ENCODE results near the gene CNIH2. TPM values are rescaled to one million over a fixed set of nuclear protein-coding genes. Genes with fewer than 3 reads are reported as not detected.

Gene CNIH2
- total and polyA plus RNA-seq, 4 donors: 1.1 to 3.4 (median 1.5) TPM

- Histone ChIP-seq H3K27me3 (ENCODE audit: control insufficient read depth in 3 of 3, insufficient read depth in 3 of 3, low read length in 2 of 3) (peaks cover 0 to 19% (median 15%) of the 10 kb centered on the region in 3 donors), H3K9ac (ENCODE audit: insufficient read depth in 1 of 2, low read length in 2 of 2) (no peak overlapping the region), H3K4me1 (ENCODE audit: control insufficient read depth in 5 of 5, insufficient read depth in 5 of 5, low read length in 5 of 5) (no peaks in the 10 kb centered on the region), H3K9me3 (ENCODE audit: control insufficient read depth in 4 of 4, insufficient read depth in 3 of 4, low read length in 3 of 4) (no peaks in the 10 kb centered on the region), H3K4me3 (no peak overlapping the region), H3K27ac (ENCODE audit: low read depth in 1 of 2, low read length in 1 of 2) (no peak overlapping the region), H3K36me3 (ENCODE audit: control insufficient read depth in 4 of 4, insufficient read depth in 4 of 4, low read length in 4 of 4) (no peaks in the 10 kb centered on the region)
- no peak for DNase-seq
- TF ChIP-seq, protein P1, sequence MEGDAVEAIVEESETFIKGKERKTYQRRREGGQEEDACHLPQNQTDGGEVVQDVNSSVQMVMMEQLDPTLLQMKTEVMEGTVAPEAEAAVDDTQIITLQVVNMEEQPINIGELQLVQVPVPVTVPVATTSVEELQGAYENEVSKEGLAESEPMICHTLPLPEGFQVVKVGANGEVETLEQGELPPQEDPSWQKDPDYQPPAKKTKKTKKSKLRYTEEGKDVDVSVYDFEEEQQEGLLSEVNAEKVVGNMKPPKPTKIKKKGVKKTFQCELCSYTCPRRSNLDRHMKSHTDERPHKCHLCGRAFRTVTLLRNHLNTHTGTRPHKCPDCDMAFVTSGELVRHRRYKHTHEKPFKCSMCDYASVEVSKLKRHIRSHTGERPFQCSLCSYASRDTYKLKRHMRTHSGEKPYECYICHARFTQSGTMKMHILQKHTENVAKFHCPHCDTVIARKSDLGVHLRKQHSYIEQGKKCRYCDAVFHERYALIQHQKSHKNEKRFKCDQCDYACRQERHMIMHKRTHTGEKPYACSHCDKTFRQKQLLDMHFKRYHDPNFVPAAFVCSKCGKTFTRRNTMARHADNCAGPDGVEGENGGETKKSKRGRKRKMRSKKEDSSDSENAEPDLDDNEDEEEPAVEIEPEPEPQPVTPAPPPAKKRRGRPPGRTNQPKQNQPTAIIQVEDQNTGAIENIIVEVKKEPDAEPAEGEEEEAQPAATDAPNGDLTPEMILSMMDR (IDR thresholded peaks at IDR 0.05; ENCODE audit: control extremely low read depth, extremely low read depth): no peak
- 51 to 57% methylated on average over 8 of the region's 8 CpGs for WGBS, 2 donors
- no peak for ATAC-seq (ENCODE audit: insufficient read depth, low FRiP score)
Measured at GRCh38 chr11:66297610-66298009, 19.6 kb downstream of the CNIH2 start.

GRCh38 chr11:66299186-66299585, 21.2 kb downstream of the CNIH2 start:
- no peak for DNase-seq
- Histone ChIP-seq H3K9ac (ENCODE audit: insufficient read depth in 1 of 2, low read length in 2 of 2) (no peak overlapping the region), H3K27ac (ENCODE audit: low read depth in 1 of 2, low read length in 1 of 2) (no peak overlapping the region), H3K36me3 (ENCODE audit: control insufficient read depth in 4 of 4, insufficient read depth in 4 of 4, low read length in 4 of 4) (no peaks in the 10 kb centered on the region), H3K9me3 (ENCODE audit: control insufficient read depth in 4 of 4, insufficient read depth in 3 of 4, low read length in 3 of 4) (no peaks in the 10 kb centered on the region), H3K27me3 (ENCODE audit: control insufficient read depth in 3 of 3, insufficient read depth in 3 of 3, low read length in 2 of 3) (peaks cover 0 to 6% (median 0%) of the 10 kb centered on the region in 3 donors), H3K4me1 (ENCODE audit: control insufficient read depth in 5 of 5, insufficient read depth in 5 of 5, low read length in 5 of 5) (no peaks in the 10 kb centered on the region), H3K4me3 (no peak overlapping the region)
- WGBS, 2 donors: 62 to 75% methylated on average over 3 of the region's 3 CpGs
- no peak for ATAC-seq (ENCODE audit: insufficient read depth, low FRiP score)
- TF ChIP-seq, protein P1 (IDR thresholded peaks at IDR 0.05; ENCODE audit: control extremely low read depth, extremely low read depth): no peak

DNA sequence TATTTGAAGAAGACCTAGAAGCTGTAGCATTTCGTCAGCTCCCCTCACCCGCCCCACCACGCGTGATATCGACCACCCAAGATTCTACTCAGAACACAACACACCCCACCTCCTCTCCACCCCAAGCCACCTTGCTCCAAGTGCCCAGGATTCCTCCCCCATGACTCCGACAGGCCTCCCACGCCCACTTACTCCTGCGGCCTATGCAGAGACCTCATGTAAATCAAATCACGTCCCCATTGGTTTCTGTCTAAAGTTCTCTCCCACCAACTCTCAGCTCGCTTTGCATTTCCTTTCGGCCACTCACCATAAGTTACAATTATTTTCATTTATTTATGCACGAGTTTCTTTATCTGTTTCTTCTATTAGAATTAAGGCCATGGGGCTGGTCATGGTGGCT, 24.7 kb downstream of the CNIH2 start:
- Histone ChIP-seq H3K36me3 (ENCODE audit: control insufficient read depth in 4 of 4, insufficient read depth in 4 of 4, low read length in 4 of 4) (no peaks in the 10 kb centered on the region), H3K27me3 (ENCODE audit: control insufficient read depth in 3 of 3, insufficient read depth in 3 of 3, low read length in 2 of 3) (peaks cover 0 to 3% (median 0%) of the 10 kb centered on the region in 3 donors), H3K4me1 (ENCODE audit: control insufficient read depth in 5 of 5, insufficient read depth in 5 of 5, low read length in 5 of 5) (no peaks in the 10 kb centered on the region), H3K9ac (ENCODE audit: insufficient read depth in 1 of 2, low read length in 2 of 2) (no peak overlapping the region), H3K9me3 (ENCODE audit: control insufficient read depth in 4 of 4, insufficient read depth in 3 of 4, low read length in 3 of 4) (no peaks in the 10 kb centered on the region), H3K27ac (ENCODE audit: low read depth in 1 of 2, low read length in 1 of 2) (no peak overlapping the region), H3K4me3 (no peak overlapping the region)
- TF ChIP-seq, protein P1 (IDR thresholded peaks at IDR 0.05; ENCODE audit: control extremely low read depth, extremely low read depth): no peak
- no peak for DNase-seq
- no peak for ATAC-seq (ENCODE audit: insufficient read depth, low FRiP score)
- WGBS, 2 donors: 88 to 91% methylated on average over 12 of the region's 12 CpGs

DNA sequence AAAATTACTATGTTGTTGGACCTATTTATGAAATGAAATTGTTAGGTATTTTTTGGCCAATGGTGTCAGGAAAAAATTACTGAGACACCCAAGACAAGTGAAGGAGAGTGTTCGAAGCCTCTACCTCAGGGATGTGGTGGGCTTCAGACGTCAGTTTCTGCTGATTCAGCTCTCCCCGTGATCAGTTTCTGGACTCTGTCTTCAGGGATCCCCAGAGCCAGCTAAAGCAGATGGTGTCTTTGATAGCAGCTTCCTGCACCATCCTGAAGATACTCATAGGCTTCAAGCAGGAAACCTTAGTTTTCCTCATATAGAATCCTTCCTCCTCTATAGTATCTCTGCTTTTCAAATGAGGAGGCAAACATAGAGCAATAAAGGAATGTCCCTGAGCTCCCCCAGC, 31.5 kb downstream of the CNIH2 start:
- TF ChIP-seq, protein P1 (IDR thresholded peaks at IDR 0.05; ENCODE audit: control extremely low read depth, extremely low read depth): no peak
- H3K9me3 ChIP-seq (ENCODE audit: control insufficient read depth in 4 of 4, insufficient read depth in 3 of 4, low read length in 3 of 4): no peaks in the 10 kb centered on the region
- H3K36me3 ChIP-seq (ENCODE audit: control insufficient read depth in 4 of 4, insufficient read depth in 4 of 4, low read length in 4 of 4): no peaks in the 10 kb centered on the region
- H3K4me1 ChIP-seq (ENCODE audit: control insufficient read depth in 5 of 5, insufficient read depth in 5 of 5, low read length in 5 of 5): peaks cover 0 to 12% (median 0%) of the 10 kb centered on the region in 5 donors
- no peak for ATAC-seq (ENCODE audit: insufficient read depth, low FRiP score)
- peaks cover 0 to 3% (median 0%) of the 10 kb centered on the region in 3 donors for H3K27me3 ChIP-seq (ENCODE audit: control insufficient read depth in 3 of 3, insufficient read depth in 3 of 3, low read length in 2 of 3)
- DNase-seq: no peak
- no peak overlapping the region for H3K9ac ChIP-seq (ENCODE audit: insufficient read depth in 1 of 2, low read length in 2 of 2)
- H3K27ac ChIP-seq (ENCODE audit: low read depth in 1 of 2, low read length in 1 of 2): no peak overlapping the region
- no peak overlapping the region for H3K4me3 ChIP-seq
- 50 to 51% methylated on average over 3 of the region's 3 CpGs for WGBS, 2 donors
